ENCODE data around the gene STK17A. TPM values are rescaled to one million over a fixed set of nuclear protein-coding genes. Genes with fewer than 3 reads are reported as not detected.
"Not testable (repeated sequence)": the region's sequence is repeated elsewhere in the genome, so short reads cannot be mapped to it uniquely, and the experiment has no call there.

The STK17A gene
- total RNA-seq, 1 donor: 91.1 TPM

GRCh38 chr7:43592326-43592725 lies 9.4 kb downstream of the STK17A start:
- H3K4me3 ChIP-seq (ENCODE audit: low read depth, low read length): no peak overlapping the region
- DNase-seq (ENCODE audit: low read depth): no peak
- no peak for TF ChIP-seq CTCF (IDR thresholded peaks at IDR 0.05; ENCODE audit: insufficient read depth, low read depth, low read length)

- TF ChIP-seq CTCF (IDR thresholded peaks at IDR 0.05; ENCODE audit: insufficient read depth, low read depth, low read length): no peak
- DNase-seq (ENCODE audit: low read depth): no peak
- no peak overlapping the region for H3K4me3 ChIP-seq (ENCODE audit: low read depth, low read length)
Observed at GRCh38 chr7:43593010-43593409, 10.1 kb downstream of the STK17A start.

- no peak for DNase-seq (ENCODE audit: low read depth)
- TF ChIP-seq CTCF (IDR thresholded peaks at IDR 0.05; ENCODE audit: insufficient read depth, low read depth, low read length): no peak
- H3K4me3 ChIP-seq (ENCODE audit: low read depth, low read length): no peak overlapping the region
Observed at GRCh38 chr7:43594020-43594419, 11.1 kb downstream of the STK17A start.

- DNase-seq (ENCODE audit: low read depth): not testable (repeated sequence)
Observed at GRCh38 chr7:43596426-43596825, 13.5 kb downstream of the STK17A start.

GRCh38 chr7:43600056-43600455 lies 17.1 kb downstream of the STK17A start:
- no peak for DNase-seq (ENCODE audit: low read depth)
- no peak overlapping the region for H3K4me3 ChIP-seq (ENCODE audit: low read depth, low read length)
- TF ChIP-seq CTCF (IDR thresholded peaks at IDR 0.05; ENCODE audit: insufficient read depth, low read depth, low read length): no peak

More at GRCh38 chr7:43596426-43596825, 13.5 kb downstream of the STK17A start:
- not testable (repeated sequence) for H3K4me3 ChIP-seq (ENCODE audit: low read depth, low read length)

GRCh38 chr7:43602256-43602655 lies 19.3 kb downstream of the STK17A start:
- DNase-seq (ENCODE audit: low read depth): no peak
- no peak for TF ChIP-seq CTCF (IDR thresholded peaks at IDR 0.05; ENCODE audit: insufficient read depth, low read depth, low read length)

GRCh38 chr7:43604251-43604650 lies 21.3 kb downstream of the STK17A start:
- no peak overlapping the region for H3K4me3 ChIP-seq (ENCODE audit: low read depth, low read length)
- no peak for TF ChIP-seq CTCF (IDR thresholded peaks at IDR 0.05; ENCODE audit: insufficient read depth, low read depth, low read length)
- DNase-seq (ENCODE audit: low read depth): no peak

More at GRCh38 chr7:43602256-43602655, 19.3 kb downstream of the STK17A start:
- no peak overlapping the region for H3K4me3 ChIP-seq (ENCODE audit: low read depth, low read length)

Measured in fibroblast of villous mesenchyme (primary cell).